ENCODE results near the gene MPZL3.

Gene MPZL3

DNA sequence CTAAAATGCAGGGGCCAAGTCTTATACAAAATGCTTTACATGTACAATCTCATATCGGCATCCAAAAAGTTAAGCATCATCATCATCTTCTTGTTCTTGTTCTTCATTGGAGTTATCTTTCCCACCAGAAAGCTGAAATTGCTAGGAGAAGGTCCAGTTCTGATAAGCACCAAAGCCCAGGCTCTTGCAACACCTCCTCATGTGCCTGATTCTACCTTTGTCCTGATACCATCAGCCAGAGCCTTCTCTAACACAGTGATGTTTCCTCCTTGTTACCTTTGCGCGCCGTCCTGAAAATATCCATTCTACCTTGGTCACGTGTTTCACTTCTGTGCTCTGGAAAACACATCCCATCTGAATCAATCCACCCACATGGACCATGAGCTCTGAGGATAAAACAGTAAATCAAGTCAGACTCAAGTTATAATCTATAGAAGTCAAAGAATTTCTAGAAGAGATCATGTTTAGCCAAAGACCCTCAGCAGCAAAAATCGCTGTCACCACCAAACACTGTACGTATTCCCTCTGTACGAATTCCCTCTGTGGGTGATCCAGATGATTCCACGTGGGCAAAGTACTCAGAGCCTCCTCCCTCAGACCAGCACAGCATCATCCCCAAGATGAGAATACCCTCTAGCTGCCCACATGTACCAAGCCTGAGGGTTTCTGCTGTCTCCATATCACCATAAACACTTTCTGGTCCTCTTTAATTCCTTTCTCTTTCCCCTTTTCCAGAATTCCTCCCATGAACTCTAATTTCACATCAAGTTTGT, 46.4 kb downstream of the MPZL3 start:
- TF ChIP-seq, protein P1, sequence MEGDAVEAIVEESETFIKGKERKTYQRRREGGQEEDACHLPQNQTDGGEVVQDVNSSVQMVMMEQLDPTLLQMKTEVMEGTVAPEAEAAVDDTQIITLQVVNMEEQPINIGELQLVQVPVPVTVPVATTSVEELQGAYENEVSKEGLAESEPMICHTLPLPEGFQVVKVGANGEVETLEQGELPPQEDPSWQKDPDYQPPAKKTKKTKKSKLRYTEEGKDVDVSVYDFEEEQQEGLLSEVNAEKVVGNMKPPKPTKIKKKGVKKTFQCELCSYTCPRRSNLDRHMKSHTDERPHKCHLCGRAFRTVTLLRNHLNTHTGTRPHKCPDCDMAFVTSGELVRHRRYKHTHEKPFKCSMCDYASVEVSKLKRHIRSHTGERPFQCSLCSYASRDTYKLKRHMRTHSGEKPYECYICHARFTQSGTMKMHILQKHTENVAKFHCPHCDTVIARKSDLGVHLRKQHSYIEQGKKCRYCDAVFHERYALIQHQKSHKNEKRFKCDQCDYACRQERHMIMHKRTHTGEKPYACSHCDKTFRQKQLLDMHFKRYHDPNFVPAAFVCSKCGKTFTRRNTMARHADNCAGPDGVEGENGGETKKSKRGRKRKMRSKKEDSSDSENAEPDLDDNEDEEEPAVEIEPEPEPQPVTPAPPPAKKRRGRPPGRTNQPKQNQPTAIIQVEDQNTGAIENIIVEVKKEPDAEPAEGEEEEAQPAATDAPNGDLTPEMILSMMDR (IDR thresholded peaks at IDR 0.05; ENCODE audit: insufficient read depth, low read depth, low read length, missing control alignments): no peak
- H3K4me3 ChIP-seq (ENCODE audit: low read depth, low read length): no peak overlapping the region

DNA sequence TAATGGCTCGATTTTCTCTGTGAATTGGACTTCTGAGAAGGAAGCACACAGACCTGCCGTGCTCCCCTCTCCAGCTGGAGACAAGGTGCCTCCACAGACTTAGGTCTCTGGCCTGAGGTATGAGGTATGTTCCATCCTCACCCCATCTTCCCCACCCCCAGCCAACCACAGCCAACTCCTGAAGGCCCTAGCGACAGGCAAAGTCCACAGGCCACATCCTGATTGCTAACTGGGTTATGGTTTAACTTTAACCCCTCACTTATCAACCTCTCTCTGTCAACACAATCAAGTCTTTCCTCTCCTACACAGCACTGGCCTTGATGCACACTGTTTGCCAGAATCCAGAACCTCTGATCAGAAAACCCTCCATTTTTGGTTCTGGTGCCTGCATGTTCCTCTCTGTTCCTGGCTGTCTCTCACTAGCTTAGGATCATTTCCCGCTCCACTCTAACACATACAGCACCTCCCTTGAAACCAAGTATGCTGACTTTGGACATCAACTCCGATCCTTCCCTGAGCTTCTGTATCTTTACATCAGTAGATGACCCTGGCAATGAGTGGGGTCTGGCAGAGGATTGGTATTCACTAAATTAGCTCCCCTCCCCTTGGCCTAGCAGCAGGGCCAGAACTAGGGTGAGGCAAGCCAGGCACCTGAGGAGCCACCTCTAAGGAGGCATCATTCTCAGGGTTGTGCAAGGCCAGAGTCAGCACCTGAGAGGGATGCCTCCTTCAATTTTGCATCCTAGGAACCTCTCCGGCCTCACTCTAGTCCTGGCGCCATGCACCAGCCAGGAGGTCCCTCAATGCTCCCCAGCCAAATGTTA, 49.4 kb downstream of the MPZL3 start:
- TF ChIP-seq, protein P1 (IDR thresholded peaks at IDR 0.05; ENCODE audit: insufficient read depth, low read depth, low read length, missing control alignments): no peak
- no peak for DNase-seq (ENCODE audit: low read depth)
- no peak overlapping the region for H3K4me3 ChIP-seq (ENCODE audit: low read depth, low read length)

More for the DNA sequence above, 46.4 kb downstream of the MPZL3 start:
- DNase-seq (ENCODE audit: low read depth): no peak

DNA sequence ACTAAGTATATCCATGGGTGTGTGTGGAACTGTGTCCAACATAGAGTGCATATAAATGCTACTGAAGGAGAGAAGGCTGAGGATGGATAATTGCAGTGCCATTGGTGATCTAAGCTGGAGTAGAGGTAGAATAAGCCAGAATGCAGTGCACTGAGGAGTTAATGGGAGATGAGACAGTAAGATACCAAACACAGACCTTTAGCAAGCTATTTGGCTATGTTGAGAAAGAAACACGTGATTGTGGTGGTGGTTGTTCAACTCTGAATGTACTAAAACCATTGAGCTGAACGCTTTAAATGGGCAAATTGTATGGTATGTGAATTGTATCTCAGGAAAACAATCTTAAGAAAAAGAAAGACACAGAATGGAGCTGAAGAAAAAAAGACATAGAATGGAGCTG, 50.2 kb downstream of the MPZL3 start:
- TF ChIP-seq, protein P1 (IDR thresholded peaks at IDR 0.05; ENCODE audit: insufficient read depth, low read depth, low read length, missing control alignments): no peak
- DNase-seq (ENCODE audit: low read depth): no peak
- H3K4me3 ChIP-seq (ENCODE audit: low read depth, low read length): no peak overlapping the region

DNA sequence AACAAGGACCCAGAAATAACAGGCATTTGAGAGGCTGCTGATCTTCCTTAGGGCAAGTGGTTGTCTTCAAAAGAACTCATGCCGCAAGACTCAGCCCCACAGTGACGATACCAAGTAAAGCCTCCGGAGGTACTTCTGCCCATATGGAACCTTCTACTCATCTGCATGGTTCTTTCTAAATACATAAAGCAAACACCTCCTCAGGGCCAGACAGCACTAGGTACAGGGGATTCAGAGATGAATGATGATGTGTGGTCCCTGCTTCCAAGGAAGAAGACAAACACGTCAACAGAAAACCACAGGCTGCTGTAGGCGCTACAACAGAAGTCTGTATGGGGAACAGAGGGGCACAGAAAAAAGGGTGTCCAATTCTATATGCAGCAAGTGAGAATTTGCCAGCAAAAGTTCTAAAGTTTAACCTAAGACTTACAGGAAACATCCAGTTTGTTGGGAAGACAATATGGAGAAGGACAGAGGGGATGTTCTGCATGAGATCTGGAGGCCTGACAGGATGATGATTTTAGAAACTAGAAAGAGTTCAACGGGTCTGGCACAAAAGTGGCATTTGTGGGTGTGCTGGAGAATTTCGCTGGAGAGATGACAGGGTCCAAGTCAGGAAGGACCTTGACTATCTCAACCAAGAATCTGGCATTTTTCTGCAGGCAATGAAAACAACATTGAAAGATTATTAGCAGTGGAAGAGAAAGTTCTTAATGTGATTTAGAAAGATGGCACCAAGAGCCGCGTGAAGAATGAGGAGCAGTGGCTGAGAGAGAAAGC, 51.1 kb downstream of the MPZL3 start:
- TF ChIP-seq, protein P1 (IDR thresholded peaks at IDR 0.05; ENCODE audit: insufficient read depth, low read depth, low read length, missing control alignments): no peak
- no peak for DNase-seq (ENCODE audit: low read depth)
- no peak overlapping the region for H3K4me3 ChIP-seq (ENCODE audit: low read depth, low read length)

DNA sequence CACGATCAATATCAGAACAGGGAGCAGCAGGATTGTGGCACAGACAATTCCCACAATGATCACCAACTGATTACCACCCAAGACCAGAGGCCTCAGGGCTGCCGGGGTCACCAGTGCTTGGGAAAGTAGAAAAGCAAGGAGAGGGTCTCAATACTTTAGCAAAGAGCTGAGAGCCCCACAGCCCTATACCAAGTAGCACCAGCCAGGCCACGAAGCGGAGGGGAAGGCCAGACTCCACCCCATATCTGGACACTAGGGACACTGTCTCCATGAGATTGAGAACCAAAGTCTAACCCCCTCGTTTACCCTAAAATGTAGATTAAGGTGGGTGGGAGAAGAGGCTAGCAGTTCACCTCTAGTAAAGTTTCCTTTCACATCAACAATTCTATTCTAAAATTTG, 51.7 kb downstream of the MPZL3 start:
- DNase-seq (ENCODE audit: low read depth): no peak
- TF ChIP-seq, protein P1 (IDR thresholded peaks at IDR 0.05; ENCODE audit: insufficient read depth, low read depth, low read length, missing control alignments): no peak
- H3K4me3 ChIP-seq (ENCODE audit: low read depth, low read length): no peak overlapping the region

DNA sequence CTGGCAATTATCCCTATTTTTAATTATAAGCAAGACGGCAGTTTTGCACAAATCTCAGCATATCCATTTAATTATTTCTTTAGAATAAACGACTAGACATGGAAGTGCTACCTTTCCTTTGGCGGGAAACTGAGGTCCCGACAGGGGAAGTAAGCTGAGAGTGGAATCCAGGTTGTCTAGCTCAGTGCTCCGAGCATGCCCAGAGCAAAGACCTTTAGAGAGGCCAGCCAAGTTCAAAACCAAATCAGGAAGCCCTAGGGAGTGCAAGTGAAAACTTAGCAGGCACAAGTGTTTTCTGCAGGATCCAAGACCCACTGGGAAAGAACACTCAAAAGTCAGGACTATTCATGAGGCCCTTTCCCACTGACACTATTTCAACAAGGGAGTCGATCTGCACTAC, 53.0 kb downstream of the MPZL3 start:
- H3K4me3 ChIP-seq (ENCODE audit: low read depth, low read length): no peak overlapping the region
- TF ChIP-seq, protein P1 (IDR thresholded peaks at IDR 0.05; ENCODE audit: insufficient read depth, low read depth, low read length, missing control alignments): no peak
- DNase-seq (ENCODE audit: low read depth): no peak
